Measurements from ENCODE around the gene KLC3.

- TF ChIP-seq EZH2phosphoT487 (IDR thresholded peaks at IDR 0.05; ENCODE audit: insufficient read depth, low read depth), result no peak
- no peak for TF ChIP-seq EZH2 (IDR thresholded peaks at IDR 0.05; ENCODE audit: insufficient read depth, poor library complexity, severe bottlenecking)
Observed at GRCh38 chr19:45324349-45324907, 16.1 kb upstream of the KLC3 start.

All from GM23248 (cell line).